C4-2B (cell line): ENCODE results near the gene ZNF195.
"Not testable (repeated sequence)": the region's sequence is repeated elsewhere in the genome, so short reads cannot be mapped to it uniquely, and the experiment has no call there.

Source experiments
- ZFX ChIP-seq: fragments of 450-650 bp; IDR thresholded peaks from 2 replicates; pipeline ENCODE4 v1.6.1; 2017
- TF ChIP-seq, protein P1 (sequence below): fragments of 450-650 bp; conservative IDR thresholded peaks from 2 replicates; pipeline ENCODE4 v1.5.1; 2017; ENCODE audit warnings: mild to moderate bottlenecking

DNA sequence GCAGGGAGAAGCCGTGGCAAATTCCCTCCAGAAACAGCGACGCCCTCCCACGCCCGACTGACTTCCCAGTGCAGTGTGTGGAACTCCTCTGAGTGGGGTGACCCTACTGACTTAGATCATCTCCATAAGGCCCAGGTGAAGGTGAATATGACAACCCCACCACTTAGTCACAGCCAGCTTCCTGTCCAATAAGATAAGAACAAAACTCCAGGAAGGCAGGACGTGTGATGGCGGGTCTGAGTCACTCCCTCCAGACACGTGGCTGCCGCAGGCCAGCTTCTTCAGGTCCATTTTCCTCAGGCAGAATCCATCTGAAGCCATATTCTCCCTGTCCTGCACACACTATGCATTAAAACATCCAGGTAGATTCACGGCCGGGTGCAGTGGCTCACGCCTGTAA lies 48.9 kb downstream of the ZNF195 start:
- TF ChIP-seq, protein P1, sequence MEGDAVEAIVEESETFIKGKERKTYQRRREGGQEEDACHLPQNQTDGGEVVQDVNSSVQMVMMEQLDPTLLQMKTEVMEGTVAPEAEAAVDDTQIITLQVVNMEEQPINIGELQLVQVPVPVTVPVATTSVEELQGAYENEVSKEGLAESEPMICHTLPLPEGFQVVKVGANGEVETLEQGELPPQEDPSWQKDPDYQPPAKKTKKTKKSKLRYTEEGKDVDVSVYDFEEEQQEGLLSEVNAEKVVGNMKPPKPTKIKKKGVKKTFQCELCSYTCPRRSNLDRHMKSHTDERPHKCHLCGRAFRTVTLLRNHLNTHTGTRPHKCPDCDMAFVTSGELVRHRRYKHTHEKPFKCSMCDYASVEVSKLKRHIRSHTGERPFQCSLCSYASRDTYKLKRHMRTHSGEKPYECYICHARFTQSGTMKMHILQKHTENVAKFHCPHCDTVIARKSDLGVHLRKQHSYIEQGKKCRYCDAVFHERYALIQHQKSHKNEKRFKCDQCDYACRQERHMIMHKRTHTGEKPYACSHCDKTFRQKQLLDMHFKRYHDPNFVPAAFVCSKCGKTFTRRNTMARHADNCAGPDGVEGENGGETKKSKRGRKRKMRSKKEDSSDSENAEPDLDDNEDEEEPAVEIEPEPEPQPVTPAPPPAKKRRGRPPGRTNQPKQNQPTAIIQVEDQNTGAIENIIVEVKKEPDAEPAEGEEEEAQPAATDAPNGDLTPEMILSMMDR, result not testable (repeated sequence)
- TF ChIP-seq ZFX, result not testable (repeated sequence)
